H1 (cell line): ENCODE results near the gene DCLK1. TPM values are rescaled to one million over a fixed set of nuclear protein-coding genes. Genes with fewer than 3 reads are reported as not detected.

Experiments
- CTCF ChIA-PET: fragments of 300-600 bp; sonication (Branson Sonifier 250); formaldehyde crosslinking; loops from one replicate; lab custom pipeline; 2021; ENCODE audit not compliant: partially characterized antibody; lab: Charles Lee
- POLR2A ChIA-PET: fragments of 300-600 bp; sonication (Branson Sonifier 250); formaldehyde crosslinking; loops from one replicate; lab custom pipeline; 2021; ENCODE audit warnings: inconsistent platforms; ENCODE audit not compliant: partially characterized antibody; lab: Charles Lee
- DNase-seq, 2 experiments: peaks; one replicate each; pipeline versions ENCODE4 v3.0.0 to v3.0.0-alpha.2; 2010 to 2022; ENCODE audit warnings: low spot score in 2 of 2, low read depth in 1 of 2, mixed read lengths in 1 of 2
- FAIRE-seq: peaks from 2 replicates; lab custom pipeline; 2011; peaks lifted over from hg19 to GRCh38; lab: Jason Lieb, UNC
- H2AFZ ChIP-seq: 2 replicates; pipeline ENCODE4 v1.8.1; 2012; ENCODE audit warnings: low read length, inconsistent platforms
- H2AK5ac ChIP-seq: 2 replicates; pipeline ENCODE4 v1.6.1; 2013; ENCODE audit warnings: low read depth, low read length
- H2BK120ac ChIP-seq: replicated peaks from 2 replicates; pipeline ENCODE3; 2013; ENCODE audit warnings: low read depth, low read length, inconsistent platforms
- H2BK12ac ChIP-seq: 2 replicates; pipeline ENCODE4 v1.6.1; 2013; ENCODE audit warnings: low read depth, low read length
- H2BK15ac ChIP-seq: 2 replicates; pipeline ENCODE4 v1.6.1; 2013; ENCODE audit warnings: low read length
- H2BK20ac ChIP-seq: 2 replicates; pipeline ENCODE4 v1.6.1; 2013; ENCODE audit warnings: low read length
- H2BK5ac ChIP-seq: 2 replicates; pipeline ENCODE4 v1.6.1; 2013; ENCODE audit warnings: low read depth, low read length
- H3K14ac ChIP-seq: 2 replicates; pipeline ENCODE4 v1.6.1; 2013; ENCODE audit warnings: inconsistent platforms; ENCODE audit not compliant: insufficient read length
- H3K18ac ChIP-seq: 2 replicates; pipeline ENCODE4 v1.6.1; 2013; ENCODE audit warnings: low read length; ENCODE audit errors: extremely low read depth
- H3K23ac ChIP-seq: 2 replicates; pipeline ENCODE4 v1.6.1; 2013; ENCODE audit warnings: inconsistent platforms; ENCODE audit not compliant: insufficient read length
- H3K23me2 ChIP-seq: 2 replicates; pipeline ENCODE4 v1.6.1; 2013; ENCODE audit warnings: low read depth, low read length
- H3K27ac ChIP-seq: 2 replicates; pipeline ENCODE4 v1.6.1; 2011; ENCODE audit warnings: low read depth, low read length, inconsistent platforms
- H3K27me3 ChIP-seq, 4 experiments: replicated peaks in 1 of 4; 1 replicate in 1 of 4; 2 replicates in 3 of 4; pipeline versions ENCODE4 v1.6.1 to v1.8.1; 2011 to 2013; ENCODE audit warnings: low read length in 3 of 4, mild to moderate bottlenecking in 3 of 4, inconsistent platforms in 2 of 4, mixed read lengths in 2 of 4, moderate library complexity in 1 of 4; ENCODE audit not compliant: control insufficient read depth in 3 of 4, insufficient read depth in 3 of 4; ENCODE audit errors: extremely low read depth in 1 of 4
- H3K36me3 ChIP-seq, 4 experiments: 2 replicates each; pipeline versions ENCODE4 v1.6.1 to v1.8.1; 2011 to 2013; ENCODE audit warnings: mild to moderate bottlenecking in 4 of 4, low read length in 3 of 4, moderate library complexity in 2 of 4, control low read depth in 1 of 4, inconsistent platforms in 1 of 4; ENCODE audit not compliant: insufficient read depth in 4 of 4, control insufficient read depth in 2 of 4
- H3K4ac ChIP-seq: replicated peaks from 2 replicates; pipeline ENCODE3; 2013; ENCODE audit warnings: low read length, low read depth, mixed read lengths, inconsistent platforms; ENCODE audit not compliant: insufficient read length
- H3K4me1 ChIP-seq, 4 experiments: replicated peaks in 1 of 4; 1 replicate in 1 of 4; 2 replicates in 3 of 4; pipeline versions ENCODE4 v1.6.1 to v1.8.1; 2011 to 2013; ENCODE audit warnings: low read length in 3 of 4, inconsistent platforms in 2 of 4, mixed read lengths in 1 of 4; ENCODE audit not compliant: insufficient read depth in 4 of 4, control insufficient read depth in 3 of 4
- H3K4me2 ChIP-seq, 2 experiments: 2 replicates each; pipeline versions ENCODE4 v1.6.1 to v1.8.1; 2011 to 2013; ENCODE audit warnings: low read depth in 2 of 2, low read length in 2 of 2, control low read depth in 1 of 2, inconsistent platforms in 1 of 2, mild to moderate bottlenecking in 1 of 2; ENCODE audit not compliant: insufficient read depth in 1 of 2
- H3K4me3 ChIP-seq, 4 experiments: fragments of 200-600, 300-600 bp in 1 of 4; sonication (generic), shearing (Covaris generic), sonication (Bioruptor Twin) in 1 of 4; 2 replicates each; pipeline versions ENCODE4 v1.5.1 to v1.8.1; 2011 to 2016; ENCODE audit warnings: low read length in 4 of 4, low read depth in 3 of 4, control low read depth in 2 of 4, inconsistent platforms in 2 of 4, mild to moderate bottlenecking in 2 of 4, mixed read lengths in 1 of 4, moderate library complexity in 1 of 4; ENCODE audit not compliant: insufficient read depth in 2 of 4; ENCODE audit errors: extremely low read depth in 1 of 4
- H3K56ac ChIP-seq: replicated peaks from 2 replicates; pipeline ENCODE3; 2013; ENCODE audit warnings: low read depth, mild to moderate bottlenecking, mixed read lengths, low read length, inconsistent platforms; ENCODE audit not compliant: insufficient read length
- H3K79me1 ChIP-seq: 2 replicates; pipeline ENCODE4 v1.6.1; 2013; ENCODE audit warnings: low read depth, low read length, control low read depth
- H3K79me2 ChIP-seq, 2 experiments: 2 replicates each; pipeline versions ENCODE4 v1.6.1 to v1.8.1; 2012 to 2013; ENCODE audit warnings: low read length in 2 of 2, mild to moderate bottlenecking in 2 of 2, inconsistent platforms in 1 of 2; ENCODE audit not compliant: insufficient read depth in 2 of 2, control insufficient read depth in 1 of 2
- H3K9ac ChIP-seq, 4 experiments: replicated peaks in 1 of 4; 1 replicate in 1 of 4; 2 replicates in 3 of 4; pipeline versions ENCODE4 v1.6.1 to v1.8.1; 2011 to 2013; ENCODE audit warnings: low read depth in 3 of 4, low read length in 3 of 4, control low read depth in 2 of 4, mild to moderate bottlenecking in 2 of 4, moderate library complexity in 2 of 4, inconsistent platforms in 1 of 4; ENCODE audit errors: extremely low read depth in 1 of 4
- H3K9me3 ChIP-seq, 2 experiments: 2 replicates each; pipeline versions ENCODE4 v1.6.1 to v1.8.1; 2012 to 2013; ENCODE audit warnings: mild to moderate bottlenecking in 2 of 2, moderate library complexity in 2 of 2, control low read depth in 1 of 2, inconsistent platforms in 1 of 2, low read depth in 1 of 2, low read length in 1 of 2, mixed read lengths in 1 of 2; ENCODE audit not compliant: insufficient read depth in 2 of 2
- H4K20me1 ChIP-seq, 2 experiments: replicated peaks in 1 of 2; 2 replicates each; pipeline versions ENCODE3 to v1.8.1; 2011 to 2013; ENCODE audit warnings: inconsistent platforms in 2 of 2, low read length in 2 of 2, mild to moderate bottlenecking in 1 of 2; ENCODE audit not compliant: insufficient read depth in 2 of 2, control insufficient read depth in 1 of 2
- H4K5ac ChIP-seq: 2 replicates; pipeline ENCODE4 v1.6.1; 2013; ENCODE audit warnings: low read length, low read depth, mixed read lengths, inconsistent platforms; ENCODE audit not compliant: insufficient read length
- H4K8ac ChIP-seq: 2 replicates; pipeline ENCODE4 v1.8.0; 2013; ENCODE audit warnings: mild to moderate bottlenecking, moderate library complexity, low read length, inconsistent platforms; ENCODE audit not compliant: insufficient read depth; ENCODE audit errors: extremely low read depth
- H4K91ac ChIP-seq: replicated peaks from 2 replicates; pipeline ENCODE3; 2013; ENCODE audit warnings: low read length, mixed read lengths, inconsistent platforms; ENCODE audit not compliant: insufficient read length
- BRCA1 ChIP-seq: IDR thresholded peaks from 2 replicates; pipeline ENCODE4 v1.6.1; 2012; ENCODE audit warnings: low read depth, low read length, improper control_type of control experiment
- CBX5 ChIP-seq: fragments of 300-800, 300-1000 bp; sonication (generic); IDR thresholded peaks from 2 replicates; pipeline ENCODE4 v1.7.1; 2016; ENCODE audit warnings: antibody characterized with exemption, low read length, low read depth
- CBX8 ChIP-seq: fragments of 300-800, 300-1000 bp; sonication (generic); IDR thresholded peaks from 2 replicates; pipeline ENCODE4 v1.7.1; 2016; ENCODE audit warnings: low read depth, low read length, borderline replicate concordance
- E2F6 ChIP-seq: IDR thresholded peaks from 2 replicates; pipeline ENCODE4 v1.6.1; 2012; ENCODE audit warnings: inconsistent platforms
- EZH2 ChIP-seq: fragments of 200-600 bp; sonication (generic); IDR thresholded peaks from 2 replicates; pipeline ENCODE4 v1.7.1; 2012; ENCODE audit warnings: low read depth, mild to moderate bottlenecking, moderate library complexity, low read length, inconsistent platforms; ENCODE audit not compliant: severe bottlenecking
- KDM1A ChIP-seq: fragments of 200-600, 300-600 bp; sonication (generic); IDR thresholded peaks from 2 replicates; pipeline ENCODE4 v1.7.1; 2016; ENCODE audit warnings: mild to moderate bottlenecking, low read length, borderline replicate concordance
- NANOG ChIP-seq: IDR thresholded peaks from 2 replicates; pipeline ENCODE4 v1.6.1; 2011; ENCODE audit warnings: low read length, low read depth, mild to moderate bottlenecking, inconsistent platforms; ENCODE audit not compliant: insufficient read depth, poor library complexity, severe bottlenecking
- PHF8 ChIP-seq: fragments of 200-600 bp; sonication (generic); conservative IDR thresholded peaks from 2 replicates; pipeline ENCODE4 v1.7.1; 2012; ENCODE audit warnings: low read depth, mild to moderate bottlenecking, inconsistent platforms, low read length, moderate library complexity
- POLR2AphosphoS5 ChIP-seq: IDR thresholded peaks from 2 replicates; pipeline ENCODE4 v1.6.1; 2011; ENCODE audit warnings: low read depth, low read length
- POU5F1 ChIP-seq: IDR thresholded peaks from 2 replicates; pipeline ENCODE4 v1.6.1; 2011; ENCODE audit warnings: low read depth, mild to moderate bottlenecking, low read length, moderate library complexity
- SIX5 ChIP-seq: IDR thresholded peaks from 2 replicates; pipeline ENCODE4 v1.6.1; 2011; ENCODE audit warnings: mild to moderate bottlenecking, low read depth, low read length
- TAF7 ChIP-seq: optimal IDR thresholded peaks from 2 replicates; pipeline ENCODE3; 2011; ENCODE audit warnings: low read depth, mild to moderate bottlenecking, inconsistent platforms, low read length, moderate library complexity, borderline replicate concordance
- TBP ChIP-seq: IDR thresholded peaks from 2 replicates; pipeline ENCODE4 v1.6.1; 2011; ENCODE audit warnings: low read depth, low read length, improper control_type of control experiment
- WGBS, 2 experiments: shearing (Covaris generic) in 1 of 2; methylation state at CpG; one replicate each; pipeline versions ENCODE4 v1.1.6 to v1.1.7; 2013 to 2015; ENCODE audit warnings: low lambda C conversion rate in 2 of 2, mixed read lengths in 2 of 2, inconsistent platforms in 1 of 2, low coverage in 1 of 2, missing lambda C conversion rate in 1 of 2; ENCODE audit not compliant: insufficient replicate concordance in 2 of 2, insufficient coverage in 1 of 2, insufficient read length in 1 of 2; ENCODE audit errors: extremely low coverage in 1 of 2, missing lambda C conversion rate in 1 of 2; 5-methylcytosine and 5-hydroxymethylcytosine counted together
- polyA plus RNA-seq, 7 experiments: library from polyadenylated mRNA; depleted of rRNA in 3 of 7; stranded (reverse) in 5 of 7; unstranded in 2 of 7; fragments of >200 nt in 5 of 7; fragments of 200-250 nt in 2 of 7; gene quantifications; 1 replicate in 5 of 7; 2 replicates in 1 of 7; 4 replicates in 1 of 7; pipeline versions ENCODE4 v1.2.1 to v1.2.3, GENCODE V29; 2011 to 2013; ENCODE audit warnings: missing spikeins in 2 of 7, mixed read lengths in 2 of 7
- total RNA-seq: library from RNA; stranded (reverse); fragmentation: NEBNext Ultra II Directional; extraction: Animal tissue kit (Norgen Biotek cat#: 25700); gene quantifications from 2 replicates; pipeline ENCODE4 v1.2.1, GENCODE V29; 2021
- TF ChIP-seq, protein P1 (sequence below): IDR thresholded peaks from 2 replicates; pipeline ENCODE4 v1.6.1; 2012; ENCODE audit warnings: inconsistent platforms

The DCLK1 gene
- total and polyA plus RNA-seq, 2 of the 8 experiments (the other 6 are each of a cell fraction or from before 2014, with no cell fraction given), result 22.8 to 41.0 TPM

DNA sequence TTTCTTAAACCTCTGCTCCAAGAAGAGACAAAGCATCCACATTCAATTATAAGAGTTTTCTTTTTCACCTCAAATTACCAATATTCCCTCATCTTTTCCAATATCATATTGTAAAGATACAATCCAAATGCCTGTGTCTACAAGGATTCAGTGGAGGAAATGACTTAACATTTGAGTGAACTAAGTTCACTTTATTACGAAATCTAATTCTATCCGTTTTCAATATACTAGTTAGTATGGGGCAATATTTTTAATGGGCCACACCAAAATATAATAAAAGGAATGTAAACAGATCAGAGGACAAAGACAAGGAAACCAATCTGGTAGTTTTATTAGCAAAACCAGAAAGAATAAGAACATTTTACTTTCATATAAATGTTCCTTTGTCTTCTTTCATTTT is 136.0 kb downstream of the DCLK1 start:
- no peak overlapping the region for H3K56ac ChIP-seq
- no peak overlapping the region for H2AK5ac ChIP-seq
- H3K18ac ChIP-seq, result no peak overlapping the region
- no peak overlapping the region for H2AFZ ChIP-seq
- H3K79me1 ChIP-seq, result no peaks in the 10 kb centered on the region
- H4K5ac ChIP-seq, result no peak overlapping the region
- no peak overlapping the region for H2BK12ac ChIP-seq
- no peak for DNase-seq
- H4K8ac ChIP-seq, result no peak overlapping the region
- H2BK5ac ChIP-seq, result no peak overlapping the region
- no peak overlapping the region for H3K23ac ChIP-seq
- no peak overlapping the region for H3K4me2 ChIP-seq
- no peak overlapping the region for H2BK120ac ChIP-seq
- H4K91ac ChIP-seq, result no peak overlapping the region
- no peaks in the 10 kb centered on the region for H3K36me3 ChIP-seq
- H3K14ac ChIP-seq, result no peak overlapping the region
- H3K4me1 ChIP-seq, result peaks cover 1 to 18% (median 9%) of the 10 kb centered on the region in 4 experiments; a peak in 6 of 7 replicates
- H3K4ac ChIP-seq, result no peak overlapping the region
- no peak overlapping the region for H3K9ac ChIP-seq
- peaks cover 0 to 1% (median 0%) of the 10 kb centered on the region in 4 experiments; a peak in 1 of 7 replicates for H3K27me3 ChIP-seq
- WGBS, 2 experiments, result 80% methylated on average over 2 of the region's 2 CpGs; no CpG with 5 or more reads in 1 of the 2 experiments
- H2BK15ac ChIP-seq, result no peak overlapping the region
- H3K27ac ChIP-seq, result no peak overlapping the region
- POLR2A ChIA-PET, result interaction anchor here (1.1 kb wide), 1 partner anchor 269 kb away, joined by 5 read pairs; no protein-coding TSS in a partner anchor
- no peaks in the 10 kb centered on the region for H4K20me1 ChIP-seq
- CTCF ChIA-PET, result no interaction called here
- FAIRE-seq, result no peak
- no peaks in the 10 kb centered on the region for H3K23me2 ChIP-seq
- no peak overlapping the region for H2BK20ac ChIP-seq
- H3K4me3 ChIP-seq, result no peak overlapping the region
- no peaks in the 10 kb centered on the region for H3K9me3 ChIP-seq
- H3K79me2 ChIP-seq, result no peaks in the 10 kb centered on the region
- no peak for TF ChIP-seq NANOG
- no peak for TF ChIP-seq SIX5
- no peak for TF ChIP-seq KDM1A
- no peak for TF ChIP-seq TAF7
- no peak for TF ChIP-seq CBX8
- TF ChIP-seq CBX5, result no peak
- no peak for TF ChIP-seq EZH2
- TF ChIP-seq POLR2AphosphoS5, result no peak
- no peak for TF ChIP-seq PHF8
- TF ChIP-seq E2F6, result no peak
- TF ChIP-seq, protein P1, sequence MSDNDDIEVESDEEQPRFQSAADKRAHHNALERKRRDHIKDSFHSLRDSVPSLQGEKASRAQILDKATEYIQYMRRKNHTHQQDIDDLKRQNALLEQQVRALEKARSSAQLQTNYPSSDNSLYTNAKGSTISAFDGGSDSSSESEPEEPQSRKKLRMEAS, result no peak
- no peak for TF ChIP-seq POU5F1
- no peak for TF ChIP-seq BRCA1
- TF ChIP-seq TBP, result no peak
